IMR-90 (cell line): ENCODE measurements around the gene USP6NL. TPM values are rescaled to one million over a fixed set of nuclear protein-coding genes. Genes with fewer than 3 reads are reported as not detected.

Experiments
- ATAC-seq: fragments of 200-7000 bp; cut with Tn5 transposase; 2 replicates; pipeline ENCODE4 v1.9.1; 2020; ENCODE audit warnings: low read depth, mild to moderate bottlenecking, moderate library complexity
- BruUV-seq: library from RNA; stranded (reverse); fragments of 400-500 nt; replicated peaks from 2 replicates; lab custom pipeline; 2021; lab: Mats Ljungman, UMichigan
- CTCF ChIA-PET: fragments of 300-600 bp; formaldehyde crosslinking; extraction: SDS; loops from one replicate; lab custom pipeline; 2021; ENCODE audit warnings: antibody characterized with exemption; lab: Yijun Ruan, JAX
- POLR2A ChIA-PET: fragments of 300-600 bp; sonication (Branson Sonifier 250); formaldehyde crosslinking; loops from one replicate; lab custom pipeline; 2022; ENCODE audit warnings: antibody characterized with exemption; ENCODE audit not compliant: unreplicated experiment; lab: Charles Lee
- DNase-seq: peaks from one replicate; pipeline ENCODE4 v3.0.0; 2013
- H2AFZ ChIP-seq: replicated peaks from 2 replicates; pipeline ENCODE3; 2013; ENCODE audit warnings: low read length, mild to moderate bottlenecking; ENCODE audit not compliant: poor library complexity
- H2AK5ac ChIP-seq: 2 replicates; pipeline ENCODE4 v1.6.1; 2013; ENCODE audit warnings: low read depth, low read length, inconsistent platforms
- H2AK9ac ChIP-seq: replicated peaks from 2 replicates; pipeline ENCODE3; 2013; ENCODE audit warnings: mild to moderate bottlenecking, low read depth, low read length, moderate library complexity; ENCODE audit not compliant: poor library complexity
- H2BK120ac ChIP-seq: 2 replicates; pipeline ENCODE4 v1.6.1; 2013; ENCODE audit warnings: low read depth, low read length, inconsistent platforms
- H2BK15ac ChIP-seq: 3 replicates; pipeline ENCODE4 v1.6.1; 2013; ENCODE audit warnings: low read depth, low read length, inconsistent platforms
- H2BK20ac ChIP-seq: 2 replicates; pipeline ENCODE4 v1.6.1; 2013; ENCODE audit warnings: low read depth, mild to moderate bottlenecking, inconsistent platforms, low read length, moderate library complexity
- H2BK5ac ChIP-seq: 2 replicates; pipeline ENCODE4 v1.6.1; 2013; ENCODE audit warnings: mild to moderate bottlenecking, low read depth, low read length, inconsistent platforms; ENCODE audit not compliant: poor library complexity, severe bottlenecking
- H3K14ac ChIP-seq: replicated peaks from 2 replicates; pipeline ENCODE4 v1.6.1; 2013; ENCODE audit warnings: low read depth, low read length, inconsistent platforms
- H3K18ac ChIP-seq: 2 replicates; pipeline ENCODE4 v1.6.1; 2013; ENCODE audit warnings: low read depth, low read length, control low read depth
- H3K23ac ChIP-seq: 2 replicates; pipeline ENCODE4 v1.6.1; 2013; ENCODE audit warnings: low read depth, low read length, inconsistent platforms
- H3K27ac ChIP-seq: 2 replicates; pipeline ENCODE4 v1.5.1; 2013; ENCODE audit warnings: mild to moderate bottlenecking, control low read depth, low read length; ENCODE audit not compliant: insufficient read depth
- H3K27me3 ChIP-seq: 2 replicates; pipeline ENCODE4 v1.6.1; 2013; ENCODE audit warnings: low read length; ENCODE audit not compliant: control insufficient read depth, insufficient read depth
- H3K36me3 ChIP-seq: 2 replicates; pipeline ENCODE4 v1.6.1; 2013; ENCODE audit warnings: low read length, mixed read lengths; ENCODE audit not compliant: control insufficient read depth, insufficient read depth
- H3K4ac ChIP-seq: 2 replicates; pipeline ENCODE4 v1.6.1; 2013; ENCODE audit warnings: low read depth, low read length, inconsistent platforms
- H3K4me1 ChIP-seq: 2 replicates; pipeline ENCODE4 v1.6.1; 2013; ENCODE audit warnings: low read length, mixed read lengths; ENCODE audit not compliant: control insufficient read depth, insufficient read depth
- H3K4me2 ChIP-seq: 2 replicates; pipeline ENCODE4 v1.6.1; 2013; ENCODE audit warnings: low read depth, mild to moderate bottlenecking, control low read depth, low read length, moderate library complexity
- H3K4me3 ChIP-seq: 2 replicates; pipeline ENCODE4 v1.5.1; 2013; ENCODE audit warnings: low read depth, mild to moderate bottlenecking, control low read depth, low read length, moderate library complexity; ENCODE audit not compliant: insufficient read depth
- H3K56ac ChIP-seq: 2 replicates; pipeline ENCODE4 v1.6.1; 2013; ENCODE audit warnings: low read length, inconsistent platforms; ENCODE audit not compliant: insufficient read depth; ENCODE audit errors: extremely low read depth
- H3K79me1 ChIP-seq, 2 experiments: 2 replicates each; pipeline ENCODE4 v1.6.1; 2013; ENCODE audit warnings: low read length in 2 of 2, inconsistent platforms in 1 of 2, low read depth in 1 of 2
- H3K9ac ChIP-seq: 2 replicates; pipeline ENCODE4 v1.6.1; 2013; ENCODE audit warnings: low read depth, low read length, control low read depth
- H3K9me1 ChIP-seq: 2 replicates; pipeline ENCODE4 v1.6.1; 2013; ENCODE audit warnings: low read length, inconsistent platforms; ENCODE audit not compliant: insufficient read depth
- H3K9me3 ChIP-seq: 2 replicates; pipeline ENCODE4 v1.6.1; 2013; ENCODE audit warnings: low read length; ENCODE audit not compliant: control insufficient read depth, insufficient read depth
- H4K20me1 ChIP-seq: 2 replicates; pipeline ENCODE4 v1.6.1; 2013; ENCODE audit warnings: low read length, inconsistent platforms; ENCODE audit not compliant: insufficient read depth
- H4K5ac ChIP-seq: 2 replicates; pipeline ENCODE4 v1.6.1; 2013; ENCODE audit warnings: mild to moderate bottlenecking, low read depth, low read length, control low read depth
- H4K8ac ChIP-seq, 2 experiments: 2 replicates each; pipeline ENCODE4 v1.6.1; 2013; ENCODE audit warnings: low read depth in 2 of 2, low read length in 2 of 2, control low read depth in 1 of 2, inconsistent platforms in 1 of 2
- H4K91ac ChIP-seq: 2 replicates; pipeline ENCODE4 v1.6.1; 2013; ENCODE audit warnings: low read depth, low read length, inconsistent platforms; ENCODE audit not compliant: insufficient read depth
- BHLHE40 ChIP-seq: fragments of 150-350 bp; IDR thresholded peaks from 2 replicates; pipeline ENCODE4 v1.6.1; 2016; ENCODE audit warnings: mild to moderate bottlenecking, low read depth, low read length
- CHD1 ChIP-seq: IDR thresholded peaks from 2 replicates; pipeline ENCODE4 v1.6.1; 2012; ENCODE audit warnings: low read depth, low read length, improper control_type of control experiment
- MAFK ChIP-seq: IDR thresholded peaks from 2 replicates; pipeline ENCODE4 v1.6.1; 2012; ENCODE audit warnings: low read depth, low read length, improper control_type of control experiment
- MXI1 ChIP-seq: IDR thresholded peaks from 2 replicates; pipeline ENCODE4 v1.6.1; 2012; ENCODE audit warnings: low read depth, mild to moderate bottlenecking, low read length, moderate library complexity, borderline replicate concordance
- SMC3 ChIP-seq: fragments of 150-350 bp; IDR thresholded peaks from 2 replicates; pipeline ENCODE4 v1.6.1; 2016; ENCODE audit warnings: low read depth, mild to moderate bottlenecking, antibody characterized with exemption, low read length, moderate library complexity
- WGBS, 2 experiments: methylation state at CpG; one replicate each; pipeline versions ENCODE4 v1.1.5 to v1.1.7; 2013; ENCODE audit warnings: missing lambda C conversion rate in 2 of 2; ENCODE audit not compliant: insufficient read length in 1 of 2; ENCODE audit errors: extremely low coverage in 2 of 2; 5-methylcytosine and 5-hydroxymethylcytosine counted together
- dilution Hi-C: fragments of 300-500 bp; cut with HindIII; formaldehyde crosslinking; loops from one replicate; pipeline ENCODE4 v1.14.3; 2018; ENCODE audit warnings: low sequenced_read_pairs; ENCODE audit not compliant: unreplicated experiment
- in situ Hi-C: fragments of 300-500 bp; cut with MboI; formaldehyde crosslinking; loops from 3 replicates; pipeline ENCODE4 v1.14.3; 2019; ENCODE audit warnings: low sequenced_read_pairs, inconsistent platforms, mixed read lengths
- intact Hi-C: fragments of 100-400 bp; cut with micrococcal nuclease; formaldehyde crosslinking; loops from 2 replicates; pipeline ENCODE4 v1.10.0; 2022
- polyA plus RNA-seq, 3 experiments: library from polyadenylated mRNA; depleted of rRNA; stranded (reverse); fragments of >200 nt; gene quantifications; 2 replicates each; pipeline ENCODE4 v1.2.3, GENCODE V29; 2012; ENCODE audit warnings: low replicate concordance in 1 of 3
- total RNA-seq: library from RNA; depleted of rRNA; stranded (reverse); fragments of >200 nt; gene quantifications from 2 replicates; pipeline ENCODE4 v1.2.3, GENCODE V29; 2012
- TF ChIP-seq, protein P1 (sequence below): fragments of 150-350 bp; IDR thresholded peaks from 2 replicates; pipeline ENCODE4 v1.6.1; 2016; ENCODE audit warnings: low read depth, mild to moderate bottlenecking, low read length, moderate library complexity, borderline replicate concordance

The USP6NL gene
- total and polyA plus RNA-seq, 2 of the 4 experiments (the other 2 are of a cell fraction), result 7.8 to 9.1 TPM

DNA sequence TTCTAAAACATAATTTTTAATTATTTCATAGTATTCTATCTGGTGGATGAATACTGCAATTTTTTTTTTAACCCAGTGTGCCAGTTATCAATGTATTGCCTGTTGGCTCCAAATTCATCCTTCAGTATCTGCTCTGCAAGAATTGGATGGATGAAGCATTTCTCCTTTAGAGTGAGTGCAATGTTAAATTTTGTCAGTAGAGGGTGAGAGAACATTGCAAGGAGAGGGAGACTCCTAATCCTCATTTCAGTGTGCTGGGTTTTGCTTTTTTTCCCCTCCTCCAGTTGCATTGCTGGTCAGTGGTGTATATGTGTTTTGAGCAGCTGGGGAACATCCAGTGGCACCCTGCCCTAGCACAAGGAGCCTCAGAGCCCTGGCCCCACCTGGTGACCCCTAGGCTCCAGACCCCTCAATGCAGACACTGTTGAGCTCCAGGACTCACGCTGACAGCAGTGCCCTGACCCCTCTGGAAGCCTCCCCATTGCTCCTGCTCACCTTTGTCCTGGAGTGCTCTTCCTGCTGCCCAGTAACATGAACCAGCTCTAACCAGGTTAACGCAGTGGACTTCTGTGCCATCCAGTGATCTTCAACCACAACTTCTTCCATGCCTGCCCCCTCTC, 199.4 kb downstream of the USP6NL start:
- Histone ChIP-seq H2AK9ac (no peak overlapping the region), H3K9me1 (no peaks in the 10 kb centered on the region), H3K4me2 (no peak overlapping the region), H2AFZ (no peak overlapping the region), H2BK5ac (no peak overlapping the region), H3K4me3 (no peak overlapping the region), H3K4me1 (no peaks in the 10 kb centered on the region), H3K4ac (no peak overlapping the region), H3K18ac (no peak overlapping the region), H2BK120ac (no peak overlapping the region), H2BK15ac (no peak overlapping the region), H3K36me3 (no peaks in the 10 kb centered on the region), H3K27me3 (no peaks in the 10 kb centered on the region; the same call in 1 of the 2 replicates), H4K91ac (no peak overlapping the region), H4K8ac (no peak overlapping the region), H3K27ac (no peak overlapping the region), H3K79me1 (no peaks in the 10 kb centered on the region), H3K14ac (no peak overlapping the region), H3K9me3 (no peaks in the 10 kb centered on the region), H4K20me1 (no peaks in the 10 kb centered on the region), H3K23ac (no peak overlapping the region), H3K56ac (no peak overlapping the region), H4K5ac (no peak overlapping the region), H2BK20ac (no peak overlapping the region), H3K9ac (no peak overlapping the region), H2AK5ac (no peak overlapping the region)
- TF ChIP-seq MAFK (no peak), SMC3 (no peak), CHD1 (no peak), BHLHE40 (no peak), MXI1 (no peak)
- TF ChIP-seq, protein P1, sequence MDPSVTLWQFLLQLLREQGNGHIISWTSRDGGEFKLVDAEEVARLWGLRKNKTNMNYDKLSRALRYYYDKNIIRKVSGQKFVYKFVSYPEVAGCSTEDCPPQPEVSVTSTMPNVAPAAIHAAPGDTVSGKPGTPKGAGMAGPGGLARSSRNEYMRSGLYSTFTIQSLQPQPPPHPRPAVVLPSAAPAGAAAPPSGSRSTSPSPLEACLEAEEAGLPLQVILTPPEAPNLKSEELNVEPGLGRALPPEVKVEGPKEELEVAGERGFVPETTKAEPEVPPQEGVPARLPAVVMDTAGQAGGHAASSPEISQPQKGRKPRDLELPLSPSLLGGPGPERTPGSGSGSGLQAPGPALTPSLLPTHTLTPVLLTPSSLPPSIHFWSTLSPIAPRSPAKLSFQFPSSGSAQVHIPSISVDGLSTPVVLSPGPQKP, result no peak
- POLR2A ChIA-PET, result no interaction called here
- DNase-seq (no peak), ATAC-seq (no peak)
- in situ Hi-C loops (no loop called here), intact Hi-C loops (no loop called here), dilution Hi-C loops (no loop called here)
- 8% methylated on average over 1 of the region's 2 CpGs; no CpG with 5 or more reads in 1 of the 2 experiments for WGBS, 2 experiments
- BruUV-seq, result no TSS peak
- CTCF ChIA-PET, result no interaction called here
